ENCODE results near the gene PHYHD1. TPM values are rescaled to one million over a fixed set of nuclear protein-coding genes. Genes with fewer than 3 reads are reported as not detected.

The PHYHD1 gene
- total and polyA plus RNA-seq, 10 of the 15 experiments (the other 5 are each of a cell fraction or from before 2014, with no cell fraction given), result 0.09 to 0.17 TPM; not detected in 8

- TF ChIP-seq SRF (IDR thresholded peaks at IDR 0.05; ENCODE audit: low read depth in 2 of 2, low read length in 2 of 2) (no peak), PAX8 (IDR thresholded peaks at IDR 0.05) (no peak), RFX5 (IDR thresholded peaks at IDR 0.05; ENCODE audit: low read depth, low read length) (no peak), PML (IDR thresholded peaks at IDR 0.05; ENCODE audit: low read length) (no peak), TCF7 (IDR thresholded peaks at IDR 0.05; ENCODE audit: borderline replicate concordance) (no peak), ZNF217 (IDR thresholded peaks at IDR 0.05) (no peak), NBN (IDR thresholded peaks at IDR 0.05) (0 out of 2 replicates have a peak, but pooled peaks have one; percentile 29), KAT2A (conservative IDR thresholded peaks at IDR 0.05; ENCODE audit: control insufficient read depth, low read depth, low read length) (no peak), REST (IDR thresholded peaks at IDR 0.05; ENCODE audit: low read depth, low read length) (no peak), CREB1 (IDR thresholded peaks at IDR 0.05; ENCODE audit: low read depth) (no peak; the same call in 1 of the 2 replicates), POLR2AphosphoS5 (IDR thresholded peaks at IDR 0.05; ENCODE audit: low read length) (peak; percentile 41; the same call in 1 of the 2 replicates), E2F4 (IDR thresholded peaks at IDR 0.05; ENCODE audit: low read depth, low read length) (no peak), POLR2A (IDR thresholded peaks at IDR 0.05; ENCODE audit: low read depth, low read length) (peak; percentile 86), HSF1 (IDR thresholded peaks at IDR 0.05; ENCODE audit: low read depth, low read length) (no peak), SKIL (IDR thresholded peaks at IDR 0.05; ENCODE audit: low read depth, poor library complexity, severe bottlenecking) (no peak), GABPA (IDR thresholded peaks at IDR 0.05; ENCODE audit: low read depth) (no peak), SUZ12 (IDR thresholded peaks at IDR 0.05; ENCODE audit: unreplicated experiment) (no peak), SREBF2 (IDR thresholded peaks at IDR 0.05; ENCODE audit: low read length) (no peak), EZH2 (IDR thresholded peaks at IDR 0.05; ENCODE audit: borderline replicate concordance, control insufficient read depth, low read depth, low read length) (no peak), USF2 (IDR thresholded peaks at IDR 0.05; ENCODE audit: borderline replicate concordance, low read depth, low read length) (no peak)
Observed at GRCh38 chr9:128902351-128903078, 18.3 kb upstream of the PHYHD1 start (continued).
